Body of pancreas (tissue), 4 donors: ENCODE results near the gene RMI2.

Experiments
- CTCF ChIP-seq, 7 experiments: fragments of 450-650 bp in 4 of 7; fragments of 200-600 bp in 3 of 7; sonication (generic) in 3 of 7; IDR thresholded peaks; one replicate each; pipeline ENCODE4 v1.5.1; 2016 to 2019; ENCODE audit warnings: antibody characterized with exemption in 7 of 7
- POLR2A ChIP-seq, 3 donors: fragments of 450-650 bp; IDR thresholded peaks; one replicate each; pipeline ENCODE4 v1.6.1; 2016; ENCODE audit warnings: antibody characterized with exemption in 3 of 3, mild to moderate bottlenecking in 2 of 3

GRCh38 chr16:11322823-11323222 lies 22.4 kb upstream of the RMI2 start:
- TF ChIP-seq CTCF (IDR thresholded peaks at IDR 0.05) (no peak), POLR2A (IDR thresholded peaks at IDR 0.05) (no peak)
